ENCODE measurements around the gene CD300H.

GRCh38 chr17:74529243-74529642, 38.1 kb downstream of the CD300H start:
- TF ChIP-seq POLR2A (IDR thresholded peaks at IDR 0.05; ENCODE audit: low read depth, low read length) (no peak), TAF1 (IDR thresholded peaks at IDR 0.05; ENCODE audit: borderline replicate concordance, low read depth, low read length) (no peak), POLR2AphosphoS5 (IDR thresholded peaks at IDR 0.05; ENCODE audit: low read depth, low read length) (no peak)

All from GM12892 (cell line).